Activated B cell treated with CpG ODN at 0.5 μM for 24 hours (primary cell): Measurements from ENCODE around the gene ARRDC1. TPM values are rescaled to one million over a fixed set of nuclear protein-coding genes. Genes with fewer than 3 reads are reported as not detected.

ENCODE experiments used
- ATAC-seq: fragments of 200-7000 bp; cut with Tn5 transposase; one replicate; pipeline ENCODE4 v1.10.0; 2021; ENCODE audit warnings: low read depth, mild to moderate bottlenecking, moderate library complexity
- CTCF ChIA-PET: fragments of 350-600 bp; sonication (Branson Sonifier 250); formaldehyde crosslinking; loops from one replicate; lab custom pipeline; 2021; ENCODE audit warnings: antibody characterized with exemption; lab: Charles Lee
- POLR2A ChIA-PET: fragments of 350-600 bp; sonication (Branson Sonifier 250); formaldehyde crosslinking; loops from one replicate; lab custom pipeline; 2021; ENCODE audit warnings: antibody characterized with exemption; lab: Charles Lee
- DNase-seq: peaks from one replicate; pipeline ENCODE4 v3.0.0; 2022
- H3K27ac Mint-ChIP-seq: one replicate; pipeline ENCODE4 v1.8.0; 2020; ENCODE audit warnings: mixed read lengths
- H3K27me3 Mint-ChIP-seq: one replicate; pipeline ENCODE4 v1.8.0; 2021; ENCODE audit warnings: mixed read lengths
- H3K36me3 Mint-ChIP-seq: one replicate; pipeline ENCODE4 v1.8.0; 2021; ENCODE audit warnings: low read depth, mixed read lengths
- H3K4me1 Mint-ChIP-seq: one replicate; pipeline ENCODE4 v1.8.0; 2021; ENCODE audit warnings: mixed read lengths
- H3K4me3 Mint-ChIP-seq: one replicate; pipeline ENCODE4 v1.8.0; 2020; ENCODE audit warnings: mild to moderate bottlenecking, mixed read lengths
- H3K9me3 Mint-ChIP-seq: one replicate; pipeline ENCODE4 v1.8.0; 2020; ENCODE audit warnings: mixed read lengths
- CTCF ChIP-seq: fragments of 200-600 bp; IDR thresholded peaks from one replicate; pipeline ENCODE4 v1.8.0; 2022; ENCODE audit warnings: antibody characterized with exemption, mild to moderate bottlenecking
- intact Hi-C: fragments of 100-400 bp; cut with micrococcal nuclease; formaldehyde crosslinking; loops from one replicate; pipeline ENCODE4 v1.15.1; 2024
- total RNA-seq: library from RNA; stranded (reverse); gene quantifications from 2 replicates; pipeline ENCODE4 v1.2.3, GENCODE V29; 2022

ARRDC1 gene
- total RNA-seq, 1 donor from 2014 or later: 58.3 TPM

DNA sequence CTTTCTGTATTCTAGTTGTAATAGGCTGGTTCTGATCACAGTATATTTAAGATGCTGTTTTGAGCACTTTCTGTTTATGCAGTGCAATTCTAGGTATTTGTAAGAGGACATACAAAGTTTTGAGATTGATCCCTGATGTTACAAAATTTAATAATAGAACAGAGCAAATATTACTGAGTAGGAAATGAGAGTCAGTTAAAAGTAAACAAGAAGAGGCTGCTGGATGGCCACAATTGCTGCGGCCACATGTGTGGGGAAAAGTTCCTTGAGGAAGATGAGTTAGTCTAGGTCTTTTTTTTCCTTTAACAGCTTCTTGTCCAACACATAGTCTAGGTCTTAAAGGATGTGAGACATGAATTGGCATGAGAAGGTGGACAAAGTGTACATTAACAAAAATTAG lies 24.6 kb downstream of the ARRDC1 start:
- POLR2A ChIA-PET: interaction anchor here (4.2 kb wide), 1 partner anchor 11 kb away, joined by 30 read pairs; the partner anchor contains the start of gene EHMT1
- CTCF ChIA-PET: no interaction called here
- peaks cover 13% of the 10 kb centered on the region for H3K36me3 Mint-ChIP-seq
- peaks cover 64% of the 10 kb centered on the region for H3K4me1 Mint-ChIP-seq
- no peak overlapping the region for H3K27ac Mint-ChIP-seq
- ATAC-seq: no peak
- no peak for TF ChIP-seq CTCF
- H3K9me3 Mint-ChIP-seq: no peaks in the 10 kb centered on the region
- DNase-seq: no peak
- H3K4me3 Mint-ChIP-seq: peak overlapping the region; percentile 3
- no peaks in the 10 kb centered on the region for H3K27me3 Mint-ChIP-seq
- intact Hi-C loops: no loop called here

GRCh38 chr9:137630679-137631078 lies 25.2 kb downstream of the ARRDC1 start:
- ATAC-seq: no peak
- H3K27me3 Mint-ChIP-seq: no peaks in the 10 kb centered on the region
- ChIA-PET CTCF (no interaction called here), POLR2A (interaction anchor here (4.2 kb wide), 1 partner anchor 11 kb away, joined by 30 read pairs; the partner anchor contains the start of gene EHMT1)
- peaks cover 11% of the 10 kb centered on the region for H3K36me3 Mint-ChIP-seq
- TF ChIP-seq CTCF: no peak
- no peaks in the 10 kb centered on the region for H3K9me3 Mint-ChIP-seq
- peak overlapping the region; percentile 37 for H3K27ac Mint-ChIP-seq
- intact Hi-C loops: no loop called here
- no peak for DNase-seq
- peaks cover 59% of the 10 kb centered on the region for H3K4me1 Mint-ChIP-seq
- H3K4me3 Mint-ChIP-seq: peak overlapping the region; percentile 9

DNA sequence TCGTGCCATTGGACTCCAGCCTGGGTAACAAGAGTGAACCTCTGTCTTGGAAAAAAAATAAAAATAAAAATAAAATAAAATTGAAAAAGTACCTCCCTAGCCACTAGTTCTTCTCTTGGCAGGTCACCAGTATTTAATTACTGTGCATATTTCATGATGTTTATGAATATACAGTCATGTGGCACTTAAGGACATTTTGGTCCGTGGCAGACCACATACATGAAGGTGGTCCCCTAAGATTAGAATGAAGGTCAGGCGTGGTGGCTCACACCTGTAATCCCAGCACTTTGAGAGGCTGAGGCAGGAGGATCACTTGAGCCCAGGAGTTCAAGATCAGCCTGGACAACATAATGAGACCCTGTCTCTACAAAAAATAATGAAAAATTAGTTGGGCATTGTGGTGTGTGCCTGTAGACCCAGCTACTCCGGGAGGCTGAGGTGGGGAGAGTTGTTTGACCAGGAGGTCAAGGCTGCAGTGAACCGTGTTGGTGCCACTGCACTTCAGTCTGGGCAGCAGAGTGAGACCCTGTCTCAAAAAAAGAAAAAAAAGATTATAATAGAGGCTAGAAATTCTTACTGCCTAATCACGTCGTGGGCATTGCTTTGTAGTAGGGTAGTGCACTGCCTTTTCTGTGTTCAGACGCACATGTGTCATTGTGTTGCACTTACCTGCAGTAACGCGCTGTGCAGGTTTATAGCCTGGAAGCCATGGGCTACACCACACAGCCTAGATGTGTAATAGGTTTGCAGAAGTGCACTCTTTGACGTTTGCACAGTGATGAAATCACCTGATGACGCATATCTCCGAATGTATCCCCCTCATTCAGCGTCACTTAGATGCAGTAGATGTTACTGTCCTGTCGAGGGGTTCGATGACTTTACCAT lies 26.1 kb downstream of the ARRDC1 start:
- Mint-ChIP-seq H3K27me3 (no peaks in the 10 kb centered on the region), H3K9me3 (no peaks in the 10 kb centered on the region), H3K4me3 (no peak overlapping the region), H3K27ac (no peak overlapping the region), H3K4me1 (peaks cover 60% of the 10 kb centered on the region), H3K36me3 (peaks cover 11% of the 10 kb centered on the region)
- ChIA-PET CTCF (no interaction called here), POLR2A (no interaction called here)
- ATAC-seq (no peak), DNase-seq (no peak)
- no peak for TF ChIP-seq CTCF
- intact Hi-C loops: no loop called here

DNA sequence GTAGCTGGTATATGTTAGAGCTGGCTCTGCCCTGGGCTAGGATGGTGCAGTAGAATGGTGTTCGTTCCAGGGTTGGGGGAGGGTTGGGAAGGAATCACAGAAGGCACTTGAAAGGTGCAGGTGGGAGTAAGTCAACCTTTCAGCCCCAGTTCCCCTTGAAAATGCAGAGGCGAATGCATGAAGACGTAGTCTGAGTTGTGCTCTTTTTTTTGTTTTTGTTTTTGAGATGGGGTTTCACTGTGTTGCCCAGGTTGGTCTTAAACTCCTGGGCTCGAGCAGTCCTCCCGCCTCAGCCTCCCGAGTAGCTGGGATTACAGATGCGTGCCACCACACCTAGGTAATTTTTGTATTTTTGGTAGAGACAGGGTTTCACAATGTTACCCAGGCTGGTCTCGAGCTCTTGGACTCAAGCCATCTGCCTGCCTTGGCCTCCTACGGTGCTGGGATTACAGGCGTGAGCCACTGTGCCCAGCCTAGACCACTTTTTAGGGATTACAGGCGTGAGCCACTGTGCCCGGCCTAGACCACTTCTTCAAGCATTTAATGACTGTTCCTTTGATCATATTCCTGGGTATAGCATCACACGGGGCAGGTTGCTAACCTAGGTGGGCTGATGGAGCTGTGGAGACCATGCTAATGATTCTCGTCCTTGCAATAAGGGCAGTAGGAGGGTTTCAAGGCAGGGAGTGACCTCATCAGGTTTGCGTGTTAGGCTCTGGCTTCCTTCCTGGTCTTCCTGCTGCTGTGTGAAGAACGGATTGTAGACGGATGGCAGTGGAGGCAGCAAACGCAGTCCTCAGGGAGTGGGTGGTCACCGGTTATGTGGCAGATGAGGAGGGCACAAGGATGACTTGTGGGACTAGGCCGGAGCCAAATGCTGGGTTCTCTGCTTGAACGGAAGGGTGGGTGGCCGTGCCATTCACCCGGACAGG lies 27.0 kb downstream of the ARRDC1 start:
- CTCF ChIA-PET: no interaction called here
- no peak for ATAC-seq
- POLR2A ChIA-PET: no interaction called here
- Mint-ChIP-seq H3K4me1 (peaks cover 61% of the 10 kb centered on the region), H3K27ac (peak overlapping the region; percentile 32), H3K9me3 (no peaks in the 10 kb centered on the region), H3K36me3 (peaks cover 11% of the 10 kb centered on the region), H3K4me3 (no peak overlapping the region), H3K27me3 (no peaks in the 10 kb centered on the region)
- intact Hi-C loops: no loop called here
- DNase-seq: no peak
- no peak for TF ChIP-seq CTCF

DNA sequence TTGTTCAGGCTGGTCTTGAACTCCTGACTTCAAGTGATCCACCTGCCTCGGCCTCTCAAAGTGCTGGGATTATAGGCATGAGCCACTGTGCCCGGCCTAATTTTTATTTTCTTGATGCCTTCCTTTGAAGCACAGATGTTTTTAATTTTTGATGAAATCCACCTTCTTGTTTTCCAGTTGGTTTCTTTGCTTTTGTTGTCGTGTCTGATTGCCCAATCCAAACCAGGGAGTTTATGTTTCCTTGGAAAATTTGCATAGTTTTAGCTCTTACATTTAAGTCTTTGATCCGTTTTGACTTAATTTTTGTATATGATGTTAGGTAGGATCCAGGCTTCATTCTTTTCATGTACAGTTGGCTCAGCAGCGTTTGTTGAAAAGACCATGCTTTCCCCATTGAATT lies 28.5 kb downstream of the ARRDC1 start:
- CTCF ChIA-PET: no interaction called here
- H3K27ac Mint-ChIP-seq: peak overlapping the region; percentile 30
- no peak for TF ChIP-seq CTCF
- H3K4me3 Mint-ChIP-seq: no peak overlapping the region
- H3K9me3 Mint-ChIP-seq: no peaks in the 10 kb centered on the region
- intact Hi-C loops: no loop called here
- POLR2A ChIA-PET: no interaction called here
- no peak for DNase-seq
- ATAC-seq: no peak
- H3K4me1 Mint-ChIP-seq: peaks cover 56% of the 10 kb centered on the region
- no peaks in the 10 kb centered on the region for H3K27me3 Mint-ChIP-seq
- H3K36me3 Mint-ChIP-seq: peaks cover 9% of the 10 kb centered on the region
